Omental fat pad (tissue), 4 donors: Measurements from ENCODE around the gene ANKRD63. TPM values are rescaled to one million over a fixed set of nuclear protein-coding genes. Genes with fewer than 3 reads are reported as not detected.
A peak's percentile ranks its signal among the peaks of the same experiment; 100 is the strongest.

Experiments
- ATAC-seq: fragments of 150-250 bp; one replicate; pipeline ENCODE4 v1.9.1; 2016; ENCODE audit warnings: mild to moderate bottlenecking, moderate library complexity; ENCODE audit not compliant: low FRiP score
- DNase-seq: peaks from one replicate; pipeline ENCODE4 v3.0.0-alpha.2; 2019; ENCODE audit warnings: low spot score
- total RNA-seq, 4 donors: library from RNA; depleted of rRNA; stranded (reverse); fragments of >200 nt; gene quantifications; one replicate each; pipeline ENCODE4 v1.1.0, GENCODE V29; 2016
- TF ChIP-seq, protein P1 (sequence below), 3 donors: fragments of 450-650 bp; IDR thresholded peaks; one replicate each; pipeline ENCODE4 v1.5.1; 2016 to 2017; ENCODE audit warnings: antibody characterized with exemption in 3 of 3, mild to moderate bottlenecking in 3 of 3, moderate library complexity in 2 of 3

Gene ANKRD63
- total RNA-seq, 4 donors from 2014 or later: not detected

DNA sequence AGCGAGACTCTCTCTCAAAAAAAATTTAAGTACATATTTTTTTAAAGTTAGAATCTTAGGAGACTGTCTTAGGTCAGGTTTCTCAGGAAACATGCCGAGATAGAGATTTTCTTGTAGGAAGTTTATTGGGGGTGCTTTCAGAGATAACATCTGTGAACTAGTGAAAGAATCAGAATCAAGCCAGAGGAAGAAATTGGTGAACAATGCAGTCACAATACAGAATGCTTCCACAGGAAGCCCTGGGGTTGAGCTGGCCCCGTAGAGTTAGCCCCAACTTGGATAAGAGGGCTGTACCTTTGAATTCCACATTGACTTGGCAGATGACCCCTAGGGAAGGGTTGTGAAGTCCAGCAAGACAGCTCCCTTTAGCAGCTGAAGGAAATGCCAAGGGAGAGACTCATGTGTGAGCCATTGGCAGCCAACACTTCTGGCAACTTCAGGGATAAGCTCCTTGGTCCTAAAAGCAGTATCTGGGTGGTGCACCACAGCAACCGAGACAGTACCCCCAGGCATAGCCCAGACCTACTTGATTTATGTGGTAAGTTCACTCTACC is 31.9 kb upstream of the ANKRD63 start:
- DNase-seq (no peak), ATAC-seq (no peak)
- TF ChIP-seq, protein P1, sequence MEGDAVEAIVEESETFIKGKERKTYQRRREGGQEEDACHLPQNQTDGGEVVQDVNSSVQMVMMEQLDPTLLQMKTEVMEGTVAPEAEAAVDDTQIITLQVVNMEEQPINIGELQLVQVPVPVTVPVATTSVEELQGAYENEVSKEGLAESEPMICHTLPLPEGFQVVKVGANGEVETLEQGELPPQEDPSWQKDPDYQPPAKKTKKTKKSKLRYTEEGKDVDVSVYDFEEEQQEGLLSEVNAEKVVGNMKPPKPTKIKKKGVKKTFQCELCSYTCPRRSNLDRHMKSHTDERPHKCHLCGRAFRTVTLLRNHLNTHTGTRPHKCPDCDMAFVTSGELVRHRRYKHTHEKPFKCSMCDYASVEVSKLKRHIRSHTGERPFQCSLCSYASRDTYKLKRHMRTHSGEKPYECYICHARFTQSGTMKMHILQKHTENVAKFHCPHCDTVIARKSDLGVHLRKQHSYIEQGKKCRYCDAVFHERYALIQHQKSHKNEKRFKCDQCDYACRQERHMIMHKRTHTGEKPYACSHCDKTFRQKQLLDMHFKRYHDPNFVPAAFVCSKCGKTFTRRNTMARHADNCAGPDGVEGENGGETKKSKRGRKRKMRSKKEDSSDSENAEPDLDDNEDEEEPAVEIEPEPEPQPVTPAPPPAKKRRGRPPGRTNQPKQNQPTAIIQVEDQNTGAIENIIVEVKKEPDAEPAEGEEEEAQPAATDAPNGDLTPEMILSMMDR (IDR thresholded peaks at IDR 0.05): no peak

DNA sequence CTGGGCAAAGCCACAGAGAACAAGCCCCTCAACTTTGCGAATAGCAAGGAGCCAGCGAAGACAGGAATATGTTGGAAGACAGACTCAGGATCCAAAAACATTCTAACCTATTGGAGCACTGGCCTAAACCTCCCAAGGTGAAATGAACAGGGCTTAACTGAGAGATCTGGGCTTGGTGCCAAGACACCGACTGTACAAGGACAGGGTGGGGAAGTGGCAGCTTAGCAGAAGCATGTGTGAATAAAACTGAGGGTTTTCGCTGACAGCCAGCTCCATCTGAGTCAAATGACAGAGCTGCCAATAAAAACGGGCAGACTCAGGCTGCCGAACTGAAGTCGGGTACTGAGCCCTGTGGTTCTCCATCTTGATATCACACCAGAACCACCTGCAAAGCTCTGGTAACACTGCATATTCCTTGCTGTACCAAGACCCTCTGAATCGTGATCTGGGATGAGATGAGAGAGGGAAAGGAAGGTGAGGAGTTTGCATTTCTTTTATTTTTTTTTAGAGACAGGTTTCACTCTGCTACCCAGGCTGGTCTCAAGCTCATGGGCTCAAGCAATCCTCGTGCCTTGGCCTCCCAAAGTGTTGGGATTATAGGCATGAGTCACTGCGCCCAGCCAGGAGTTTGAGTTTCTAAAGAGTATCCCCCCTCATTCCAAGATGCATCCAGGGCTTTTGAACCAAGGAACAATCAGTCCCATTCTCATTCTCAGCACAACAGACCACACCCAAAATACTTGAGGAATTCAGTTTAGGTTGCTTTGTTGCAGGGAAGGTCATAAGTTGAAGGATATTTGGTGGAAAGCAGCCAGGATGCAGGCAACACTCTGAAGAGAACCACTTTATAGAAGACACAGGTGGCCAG is 30.9 kb upstream of the ANKRD63 start:
- ATAC-seq (no peak), DNase-seq (no peak)
- TF ChIP-seq, protein P1 (IDR thresholded peaks at IDR 0.05): no peak

DNA sequence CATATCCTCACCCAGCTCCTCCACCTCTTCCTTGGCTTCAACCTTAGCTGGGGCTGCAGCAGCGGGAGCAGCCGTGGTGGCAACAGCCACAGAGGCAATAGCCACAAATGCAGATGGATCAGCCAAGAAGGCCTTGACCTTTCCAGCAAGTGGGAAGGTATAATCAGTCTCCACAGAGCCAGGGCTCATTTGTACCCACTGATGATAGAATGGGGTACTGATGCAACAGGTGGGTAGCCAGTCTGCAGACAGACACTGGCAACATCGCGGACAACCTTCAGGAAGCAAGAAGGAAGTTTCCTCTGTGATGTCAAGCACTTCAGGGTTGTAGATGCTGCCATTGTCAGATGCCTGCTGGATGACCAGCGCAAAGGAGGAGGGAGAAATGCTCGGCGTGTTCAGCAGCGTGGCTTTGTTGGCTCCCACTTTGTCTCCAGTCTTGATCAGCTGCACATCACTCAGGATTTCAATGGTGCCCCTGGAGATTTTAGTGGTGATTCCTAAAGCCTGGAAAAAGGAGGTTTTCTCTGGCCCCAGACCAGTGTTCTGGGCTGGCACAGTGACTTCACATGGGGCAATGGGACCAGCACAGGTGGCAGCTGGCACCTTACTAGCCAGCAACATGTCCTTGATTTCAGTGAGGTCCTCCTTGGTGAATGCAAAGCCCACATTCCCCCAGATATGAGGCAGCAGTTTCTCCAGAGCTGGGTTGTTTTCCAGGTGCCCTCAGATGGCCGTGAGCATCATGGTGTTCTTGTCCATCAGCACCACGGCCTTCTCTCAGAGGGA is 29.7 kb upstream of the ANKRD63 start:
- TF ChIP-seq, protein P1 (IDR thresholded peaks at IDR 0.05): no peak
- DNase-seq (no peak), ATAC-seq (no peak)

DNA sequence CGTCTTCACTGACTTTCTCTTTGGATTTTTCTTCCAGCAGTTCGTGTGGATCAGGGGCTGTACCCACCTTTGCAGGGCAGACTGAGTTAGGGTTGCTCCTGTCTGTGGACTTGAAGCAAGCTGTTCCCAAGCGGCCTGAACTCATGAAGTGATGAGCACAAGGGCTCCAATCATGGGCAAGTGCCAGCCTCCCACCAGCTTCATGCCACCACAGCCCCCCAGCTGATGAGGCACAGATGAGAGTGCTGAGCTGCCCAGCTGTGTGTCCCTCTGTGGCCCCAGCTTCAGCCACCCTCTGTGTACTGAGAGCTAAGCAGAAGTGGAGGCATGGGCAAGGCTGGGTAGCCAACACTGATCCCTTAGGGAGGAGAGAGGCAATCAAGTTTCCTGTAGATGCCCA is 28.1 kb upstream of the ANKRD63 start:
- ATAC-seq: no peak
- DNase-seq: no peak
- TF ChIP-seq, protein P1 (IDR thresholded peaks at IDR 0.05): no peak

DNA sequence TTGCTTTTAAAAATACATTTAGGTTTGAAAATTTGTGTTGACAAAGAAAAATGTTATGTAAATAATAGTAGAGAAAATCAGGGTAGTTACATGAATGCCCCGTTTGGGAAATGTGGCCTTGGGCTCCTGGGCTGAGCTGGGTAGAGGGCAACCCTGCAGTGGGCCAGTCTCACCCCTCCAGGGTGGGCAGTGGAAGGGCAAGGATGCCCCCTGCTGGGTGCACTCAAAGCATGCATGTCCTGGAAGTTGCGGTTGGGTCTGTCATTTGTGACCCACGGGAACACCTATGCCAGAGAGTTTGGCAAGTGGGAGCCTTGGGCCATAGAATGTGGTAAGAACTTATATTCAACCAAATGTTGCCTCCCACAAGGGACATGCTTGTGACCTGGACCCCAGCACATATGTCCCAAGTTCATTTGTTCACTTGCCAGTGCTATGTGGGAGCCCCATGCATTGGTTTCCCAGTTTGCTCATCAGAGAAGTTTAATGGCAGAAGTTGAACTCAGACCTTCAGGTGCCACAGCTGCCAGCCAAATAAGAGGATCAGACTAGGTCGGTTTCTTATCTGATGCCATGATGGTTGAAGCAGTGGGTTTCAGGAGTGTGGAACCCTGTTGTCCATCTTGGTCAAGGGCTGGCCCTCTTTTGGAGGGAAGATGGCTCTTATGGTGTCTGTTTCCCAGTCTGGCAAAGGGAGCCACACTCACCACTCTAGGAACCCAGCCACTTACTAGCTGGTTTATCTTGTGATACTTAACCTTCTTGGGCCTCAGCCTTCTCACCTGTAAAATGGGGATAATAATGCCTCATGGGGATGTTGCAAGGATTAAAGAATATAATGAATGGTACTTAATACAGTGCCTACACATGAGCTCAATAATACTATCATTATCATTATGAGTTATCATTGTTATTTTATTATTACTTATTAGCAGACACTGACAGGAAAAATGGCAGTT is 27.4 kb upstream of the ANKRD63 start:
- TF ChIP-seq, protein P1 (IDR thresholded peaks at IDR 0.05): peak in 1 of 3 donors; percentile 22
- DNase-seq (peak; percentile 20), ATAC-seq (no peak)

DNA sequence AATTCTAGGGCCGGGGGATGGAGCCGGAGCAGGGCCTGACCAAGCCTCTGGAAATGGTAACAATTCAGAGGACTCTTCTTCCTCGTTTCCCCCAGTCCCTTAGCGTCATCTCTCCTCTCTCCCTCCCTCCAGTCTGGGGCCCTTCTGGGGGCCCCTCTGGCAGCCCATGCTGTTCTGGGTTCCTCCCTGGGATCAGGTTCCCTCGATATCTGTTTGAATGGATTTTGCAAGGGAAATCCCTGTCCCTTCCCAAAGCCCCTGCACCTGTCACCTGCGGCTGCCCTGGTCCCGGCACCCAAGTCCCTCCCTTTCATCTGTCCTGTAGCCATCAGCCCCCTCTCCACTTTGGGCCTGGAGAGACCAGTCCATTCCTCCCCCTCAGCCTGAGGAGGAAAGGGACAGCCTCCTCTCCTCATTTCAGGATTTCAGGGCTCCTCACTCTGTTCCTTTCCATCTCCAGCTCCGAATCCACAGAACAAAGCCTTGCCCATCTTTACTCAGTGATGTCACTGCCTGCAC is 26.5 kb upstream of the ANKRD63 start:
- ATAC-seq (no peak), DNase-seq (no peak)
- TF ChIP-seq, protein P1 (IDR thresholded peaks at IDR 0.05): no peak
